K562 (cell line): ENCODE measurements around the gene FIS1. TPM values are rescaled to one million over a fixed set of nuclear protein-coding genes. Genes with fewer than 3 reads are reported as not detected.

Source experiments
- ATAC-seq: fragments of 200-7000 bp; cut with Tn5 transposase; 3 replicates; pipeline ENCODE4 v1.9.1; 2020; ENCODE audit warnings: moderate library complexity
- BruUV-seq: library from RNA; stranded (reverse); fragments of 400-500 nt; replicated peaks from 2 replicates; lab custom pipeline; 2021; lab: Mats Ljungman, UMichigan
- CTCF ChIA-PET: fragments of 300-600 bp; formaldehyde crosslinking; extraction: SDS; loops from one replicate; lab custom pipeline; 2021; ENCODE audit warnings: low intra/inter-chr PET ratio; lab: Yijun Ruan, JAX
- POLR2A ChIA-PET: fragments of 300-600, 350-650 bp; sonication (Branson Sonifier 250); formaldehyde crosslinking; extraction: SDS; loops from one replicate; lab custom pipeline; 2021; ENCODE audit warnings: antibody characterized with exemption, inconsistent platforms; lab: Yijun Ruan, JAX
- DNase-seq, 4 experiments: peaks; one replicate each; pipeline versions ENCODE4 v3.0.0 to v3.0.0-alpha.2; 2011 to 2018; ENCODE audit warnings: low spot score in 3 of 4, mixed read lengths in 3 of 4; ENCODE audit errors: extremely low read depth in 1 of 4
- FAIRE-seq: peaks from 2 replicates; lab custom pipeline; 2011; peaks lifted over from hg19 to GRCh38; lab: Jason Lieb, UNC
- H2AFZ ChIP-seq: 2 replicates; pipeline ENCODE4 v1.6.0; 2011; ENCODE audit warnings: low read depth, low read length, control low read depth, inconsistent platforms
- H3K27ac ChIP-seq: fragments of 200-600 bp; 3 replicates; pipeline ENCODE4 v1.8.0; 2011; ENCODE audit warnings: low read depth, mild to moderate bottlenecking, control low read depth, inconsistent platforms, low read length, moderate library complexity, mixed read lengths; ENCODE audit errors: extremely low read depth
- H3K27me3 ChIP-seq, 2 experiments: fragments of 300-600 bp in 1 of 2; 2 replicates in 1 of 2; 3 replicates in 1 of 2; pipeline versions ENCODE4 v1.6.0 to v1.8.0; 2011; ENCODE audit warnings: inconsistent platforms in 2 of 2, low read length in 2 of 2, mild to moderate bottlenecking in 1 of 2, mixed read lengths in 1 of 2, moderate library complexity in 1 of 2; ENCODE audit not compliant: control insufficient read depth in 2 of 2, insufficient read depth in 2 of 2
- H3K36me3 ChIP-seq: fragments of 300-600 bp; 3 replicates; pipeline ENCODE4 v1.8.0; 2011; ENCODE audit warnings: mild to moderate bottlenecking, low read length, inconsistent platforms; ENCODE audit not compliant: control insufficient read depth, insufficient read depth
- H3K4me1 ChIP-seq, 2 experiments: fragments of 200-600 bp in 1 of 2; replicated peaks in 1 of 2; 2 replicates in 1 of 2; 3 replicates in 1 of 2; pipeline versions ENCODE4 v1.5.1 to v1.8.0; 2011; ENCODE audit warnings: inconsistent platforms in 2 of 2, low read length in 2 of 2, mild to moderate bottlenecking in 1 of 2, mixed read lengths in 1 of 2, moderate library complexity in 1 of 2; ENCODE audit not compliant: control insufficient read depth in 2 of 2, insufficient read depth in 2 of 2
- H3K4me2 ChIP-seq: 2 replicates; pipeline ENCODE4 v1.6.1; 2011; ENCODE audit warnings: low read length, control low read depth, inconsistent platforms, mixed read lengths; ENCODE audit not compliant: insufficient read depth
- H3K4me3 ChIP-seq: fragments of 200-600 bp; sonication (generic), shearing (Covaris generic); 2 replicates; pipeline ENCODE4 v1.5.1; 2016; ENCODE audit warnings: control low read depth, inconsistent platforms
- H3K79me2 ChIP-seq: fragments of 200-600 bp; 3 replicates; pipeline ENCODE4 v1.8.0; 2011; ENCODE audit warnings: low read length, inconsistent platforms; ENCODE audit not compliant: control insufficient read depth, insufficient read depth
- H3K9ac ChIP-seq, 2 experiments: 2 replicates each; pipeline versions ENCODE4 v1.6.0 to v1.6.1; 2011; ENCODE audit warnings: low read depth in 2 of 2, low read length in 2 of 2, control low read depth in 1 of 2, inconsistent platforms in 1 of 2, mild to moderate bottlenecking in 1 of 2, mixed read lengths in 1 of 2; ENCODE audit not compliant: insufficient read depth in 1 of 2
- H3K9me1 ChIP-seq: one replicate; pipeline ENCODE4 v1.6.0; 2011; ENCODE audit warnings: inconsistent platforms, mild to moderate bottlenecking, low read length, moderate library complexity; ENCODE audit not compliant: control insufficient read depth, insufficient read depth
- H3K9me3 ChIP-seq: replicated peaks from 2 replicates; pipeline ENCODE4 v1.5.1; 2011; ENCODE audit warnings: low read depth, low read length, inconsistent platforms; ENCODE audit not compliant: control insufficient read depth, insufficient read depth
- H4K20me1 ChIP-seq: replicated peaks from 2 replicates; pipeline ENCODE4 v1.6.1; 2011; ENCODE audit warnings: low read length, inconsistent platforms, mixed read lengths; ENCODE audit not compliant: control insufficient read depth, insufficient read depth
- ETS1 ChIP-seq: conservative IDR thresholded peaks from 2 replicates; pipeline ENCODE4 v1.6.1; 2011; ENCODE audit warnings: low read depth, mild to moderate bottlenecking, low read length; ENCODE audit not compliant: control insufficient read depth
- HDAC1 ChIP-seq, 2 experiments: fragments of 450-650 bp; IDR thresholded peaks; 2 replicates each; pipeline ENCODE4 v1.6.1; 2016 to 2017; ENCODE audit warnings: inconsistent platforms in 1 of 2, mild to moderate bottlenecking in 1 of 2, moderate library complexity in 1 of 2
- HLTF ChIP-seq: fragments of 450-650 bp; IDR thresholded peaks from 2 replicates; pipeline ENCODE4 v1.6.1; 2016
- LCOR ChIP-seq: sonication (generic); formaldehyde crosslinking; IDR thresholded peaks from 2 replicates; pipeline ENCODE4 v1.8.0; 2022; ENCODE audit warnings: mild to moderate bottlenecking, missing genetic modification reagents
- MTA3 ChIP-seq: fragments of 450-650 bp; formaldehyde crosslinking; IDR thresholded peaks from 2 replicates; pipeline ENCODE4 v1.6.1; 2017; ENCODE audit warnings: mild to moderate bottlenecking, borderline replicate concordance
- NBN ChIP-seq: fragments of 450-650 bp; IDR thresholded peaks from 2 replicates; pipeline ENCODE4 v1.6.1; 2016; ENCODE audit warnings: low read depth, mild to moderate bottlenecking
- NFRKB ChIP-seq: fragments of 450-650 bp; IDR thresholded peaks from 2 replicates; pipeline ENCODE4 v1.6.1; 2016; ENCODE audit warnings: low read depth
- RERE ChIP-seq: sonication (generic); formaldehyde crosslinking; IDR thresholded peaks from 2 replicates; pipeline ENCODE4 v1.8.0; 2023; ENCODE audit warnings: missing genetic modification reagents, mild to moderate bottlenecking, borderline replicate concordance
- RFX1 ChIP-seq: fragments of 450-650 bp; IDR thresholded peaks from 2 replicates; pipeline ENCODE4 v1.6.1; 2016; ENCODE audit warnings: mild to moderate bottlenecking, moderate library complexity
- SOX6 ChIP-seq: fragments of 450-650 bp; IDR thresholded peaks from 2 replicates; pipeline ENCODE4 v1.6.1; 2014; ENCODE audit warnings: mild to moderate bottlenecking
- SPI1 ChIP-seq: IDR thresholded peaks from 2 replicates; pipeline ENCODE4 v1.6.1; 2011; ENCODE audit warnings: low read depth, low read length, control low read depth, borderline replicate concordance
- XRCC4 ChIP-seq: IDR thresholded peaks from one replicate; pipeline ENCODE4 v1.6.1; 2011; ENCODE audit not compliant: insufficient read depth, insufficient read length; ENCODE audit errors: extremely low read depth
- ZNF140 ChIP-seq: fragments of 250-450 bp; sonication (Bioruptor Pico); IDR thresholded peaks from 2 replicates; pipeline ENCODE4 v1.8.0; 2021; ENCODE audit warnings: moderate library complexity, mild to moderate bottlenecking, inconsistent platforms
- ZNF197 ChIP-seq: fragments of 200-800 bp; sonication (Bioruptor generic); IDR thresholded peaks from 2 replicates; pipeline ENCODE4 v1.6.1; 2016; ENCODE audit warnings: low read depth, missing genetic modification characterization, missing compliant biosample characterization
- WGBS: fragments of 100-300 bp; shearing (Covaris generic); methylation state at CpG from one replicate; pipeline ENCODE4 v1.1.6; 2016; ENCODE audit warnings: low coverage, mixed read lengths; ENCODE audit not compliant: insufficient coverage; ENCODE audit errors: missing lambda C conversion rate; 5-methylcytosine and 5-hydroxymethylcytosine counted together
- in situ Hi-C: fragments of 300-500 bp; cut with MboI; formaldehyde crosslinking; loops from 4 replicates; pipeline ENCODE4 v1.15.0; 2018; ENCODE audit warnings: inconsistent platforms, mixed read lengths
- intact Hi-C: fragments of 100-400 bp; cut with micrococcal nuclease; formaldehyde crosslinking; loops from 2 replicates; pipeline ENCODE4 v1.14.2; 2022
- polyA plus RNA-seq, 8 experiments: library from polyadenylated mRNA; depleted of rRNA in 4 of 8; stranded (reverse) in 5 of 8; unstranded in 3 of 8; fragments of >200 nt; fragmentation: Nextera tagmentation in 2 of 8; fragmentation: Illumina TruSeq in 1 of 8; extraction: Ambion mirVana in 2 of 8; extraction: Trizol in 1 of 8; gene quantifications; 2 replicates each; pipeline versions ENCODE4 v1.2.1 to v1.2.3, GENCODE V29; 2011 to 2014; ENCODE audit warnings: inconsistent platforms in 1 of 8, missing spikeins in 1 of 8
- total RNA-seq, 7 experiments: library from RNA; depleted of rRNA in 6 of 7; stranded (reverse); fragments of >200 nt in 6 of 7; fragmentation: Illumina TruSeq in 2 of 7; extraction: Trizol in 2 of 7; gene quantifications; 2 replicates each; pipeline versions ENCODE4 v1.2.1 to v1.2.3, GENCODE V29; 2011 to 2021; ENCODE audit warnings: low replicate concordance in 1 of 7

Gene FIS1
- total and polyA plus RNA-seq, 9 of the 15 experiments (the other 6 are each of a cell fraction or from before 2014, with no cell fraction given) = 86.0 to 257 (median 144) TPM

GRCh38 chr7:101218236-101219125 lies 26.4 kb downstream of the FIS1 start:
- Histone ChIP-seq H4K20me1 (no peaks in the 10 kb centered on the region), H3K79me2 (peaks cover 46% of the 10 kb centered on the region), H3K4me1 (peaks cover 22 to 45% of the 10 kb centered on the region in 2 experiments), H3K9me3 (no peaks in the 10 kb centered on the region), H3K36me3 (peaks cover 37% of the 10 kb centered on the region; the same call in 2 of the 3 replicates), H3K9ac (peak overlapping the region; percentile 88 to 92), H3K27ac (peak overlapping the region; percentile 95), H3K4me3 (peak overlapping the region; percentile 67), H3K9me1 (peaks cover 9% of the 10 kb centered on the region), H3K27me3 (no peaks in the 10 kb centered on the region), H3K4me2 (peak overlapping the region; percentile 96), H2AFZ (peak overlapping the region; percentile 97)
- intact Hi-C loops = no loop called here
- ATAC-seq = no peak; the same call in 2 of the 3 replicates
- no peak for DNase-seq
- 2% methylated on average over 25 of the region's 26 CpGs for WGBS
- in situ Hi-C loops = no loop called here
- peak; percentile 6 for FAIRE-seq
- ChIA-PET CTCF (interaction anchor here (0.6 kb wide), 1 partner anchor 603 kb away, joined by 3 read pairs; no protein-coding TSS in a partner anchor), POLR2A (interaction anchor here (0.7 to 2.4 kb wide), 14 partner anchors 9 to 123 kb away, joined by 3 to 19 read pairs (median 4); partner anchors contain the start of gene CLDN15)
- TSS peak; percentile 85 for BruUV-seq
- TF ChIP-seq ZNF140 (CRISPR knock-in tag) = no peak
- 0 out of 2 replicates have a peak, but pooled peaks have one; percentile 32 for TF ChIP-seq ETS1
- TF ChIP-seq LCOR (CRISPR knock-in tag) = 0 out of 2 replicates have a peak, but pooled peaks have one; percentile 32
- TF ChIP-seq SOX6 = 0 out of 2 replicates have a peak, but pooled peaks have one; percentile 10
- TF ChIP-seq RERE (CRISPR knock-in tag) = 0 out of 2 replicates have a peak, but pooled peaks have one; percentile 69
- 0 out of 2 replicates have a peak, but pooled peaks have one; percentile 34 for TF ChIP-seq NFRKB
- peak in 1 of 2 experiments; percentile 17; a peak in 2 of 4 replicates for TF ChIP-seq HDAC1 (IDR thresholded peaks at IDR 0.05)
- TF ChIP-seq RFX1 = no peak
- TF ChIP-seq NBN = no peak
- no peak for TF ChIP-seq XRCC4
- 0 out of 2 replicates have a peak, but pooled peaks have one; percentile 24 for TF ChIP-seq HLTF
- no peak for TF ChIP-seq SPI1
- 0 out of 2 replicates have a peak, but pooled peaks have one; percentile 24 for TF ChIP-seq ZNF197
- 0 out of 2 replicates have a peak, but pooled peaks have one; percentile 60 for TF ChIP-seq MTA3
